ENCODE data around the gene SNRNP200. TPM values are rescaled to one million over a fixed set of nuclear protein-coding genes. Genes with fewer than 3 reads are reported as not detected.

Gene SNRNP200
- polyA plus RNA-seq, 1 donor (not counting 4 experiments of a cell fraction or from before 2014, with no cell fraction given) = 78.4 TPM

GRCh38 chr2:96247896-96248295 lies 57.5 kb downstream of the SNRNP200 start:
- FAIRE-seq (no peak), DNase-seq (ENCODE audit: low read depth, low spot score) (no peak)
- Histone ChIP-seq H3K4me2 (ENCODE audit: control insufficient read depth, extremely low read depth, insufficient read depth, low read depth, low read length) (no peak overlapping the region), H4K20me1 (ENCODE audit: control insufficient read depth, extremely low read depth, insufficient read depth, low read length) (no peaks in the 10 kb centered on the region), H3K4me3 (ENCODE audit: control insufficient read depth in 2 of 3, extremely low read depth in 1 of 3, insufficient read depth in 2 of 3, low read depth in 1 of 3, low read length in 3 of 3) (no peak overlapping the region), H3K4me1 (ENCODE audit: control insufficient read depth, extremely low read depth, insufficient read depth, low read length) (no peaks in the 10 kb centered on the region), H3K27ac (ENCODE audit: control insufficient read depth, insufficient read depth, low read length) (no peak overlapping the region), H3K9me3 (ENCODE audit: control insufficient read depth, low read depth, low read length) (no peaks in the 10 kb centered on the region), H3K9ac (ENCODE audit: control insufficient read depth, extremely low read depth, insufficient read depth, low read length) (no peak overlapping the region), H3K79me2 (ENCODE audit: control insufficient read depth, insufficient read depth, low read length) (no peaks in the 10 kb centered on the region), H3K27me3 (ENCODE audit: control insufficient read depth, extremely low read depth, insufficient read depth, low read length) (no peaks in the 10 kb centered on the region), H2AFZ (ENCODE audit: control insufficient read depth, low read length) (no peak overlapping the region), H3K36me3 (ENCODE audit: control insufficient read depth in 2 of 2, extremely low read depth in 1 of 2, insufficient read depth in 2 of 2, low read length in 2 of 2) (peaks cover 1 to 6% of the 10 kb centered on the region in 2 experiments), H3K9me1 (ENCODE audit: control insufficient read depth, extremely low read depth, insufficient read depth, low read length) (no peaks in the 10 kb centered on the region)
- dilution Hi-C loops (cut with MboI; ENCODE audit: extremely low pct_ligation_motif_present, low sequenced_read_pairs) = no loop called here
- TF ChIP-seq CTCF (optimal IDR thresholded peaks at IDR 0.05 in 1 of 3, IDR thresholded peaks at IDR 0.05 in 1 of 3, conservative IDR thresholded peaks at IDR 0.05 in 1 of 3; ENCODE audit: extremely low read depth in 1 of 3, insufficient read depth in 2 of 3, low read length in 3 of 3) (no peak), EZH2 (IDR thresholded peaks at IDR 0.05; ENCODE audit: low read length) (no peak)

- DNase-seq (ENCODE audit: low read depth, low spot score) (no peak), FAIRE-seq (no peak)
- no peak overlapping the region for H3K4me2 ChIP-seq (ENCODE audit: control insufficient read depth, extremely low read depth, insufficient read depth, low read depth, low read length)
- no peaks in the 10 kb centered on the region for H4K20me1 ChIP-seq (ENCODE audit: control insufficient read depth, extremely low read depth, insufficient read depth, low read length)
- dilution Hi-C loops (cut with MboI; ENCODE audit: extremely low pct_ligation_motif_present, low sequenced_read_pairs) = no loop called here
- H3K36me3 ChIP-seq (ENCODE audit: control insufficient read depth in 2 of 2, extremely low read depth in 1 of 2, insufficient read depth in 2 of 2, low read length in 2 of 2) = peaks cover 0 to 4% of the 10 kb centered on the region in 2 experiments
- no peaks in the 10 kb centered on the region for H3K9me1 ChIP-seq (ENCODE audit: control insufficient read depth, extremely low read depth, insufficient read depth, low read length)
- no peaks in the 10 kb centered on the region for H3K79me2 ChIP-seq (ENCODE audit: control insufficient read depth, insufficient read depth, low read length)
- no peak overlapping the region for H2AFZ ChIP-seq (ENCODE audit: control insufficient read depth, low read length)
- H3K27ac ChIP-seq (ENCODE audit: control insufficient read depth, insufficient read depth, low read length) = no peak overlapping the region
- H3K9me3 ChIP-seq (ENCODE audit: control insufficient read depth, low read depth, low read length) = no peaks in the 10 kb centered on the region
- H3K4me3 ChIP-seq (ENCODE audit: control insufficient read depth in 2 of 3, extremely low read depth in 1 of 3, insufficient read depth in 2 of 3, low read depth in 1 of 3, low read length in 3 of 3) = no peak overlapping the region
- H3K4me1 ChIP-seq (ENCODE audit: control insufficient read depth, extremely low read depth, insufficient read depth, low read length) = peaks cover 7% of the 10 kb centered on the region
- no peaks in the 10 kb centered on the region for H3K27me3 ChIP-seq (ENCODE audit: control insufficient read depth, extremely low read depth, insufficient read depth, low read length)
- no peak for TF ChIP-seq CTCF (optimal IDR thresholded peaks at IDR 0.05 in 1 of 3, IDR thresholded peaks at IDR 0.05 in 1 of 3, conservative IDR thresholded peaks at IDR 0.05 in 1 of 3; ENCODE audit: extremely low read depth in 1 of 3, insufficient read depth in 2 of 3, low read length in 3 of 3)
- no peak for TF ChIP-seq EZH2 (IDR thresholded peaks at IDR 0.05; ENCODE audit: low read length)
- H3K9ac ChIP-seq (ENCODE audit: control insufficient read depth, extremely low read depth, insufficient read depth, low read length) = no peak overlapping the region
Observed at GRCh38 chr2:96247009-96247408, 58.3 kb downstream of the SNRNP200 start.
